Measurements from ENCODE around the gene MTFP1. TPM values are rescaled to one million over a fixed set of nuclear protein-coding genes. Genes with fewer than 3 reads are reported as not detected.
A peak's percentile ranks its signal among the peaks of the same experiment; 100 is the strongest.

Gene MTFP1
- total and polyA plus RNA-seq, 2 experiments from 2014 or later = 54.6 to 64.1 TPM

- Histone ChIP-seq H3K27ac (ENCODE audit: low read depth) (no peak overlapping the region), H3F3A (replicated peaks; ENCODE audit: low read depth) (no peaks in the 10 kb centered on the region), H3K79me2 (replicated peaks; ENCODE audit: insufficient read depth) (no peaks in the 10 kb centered on the region), H4K20me1 (replicated peaks; ENCODE audit: insufficient read depth) (no peaks in the 10 kb centered on the region), H3K27me3 (ENCODE audit: insufficient read depth) (no peaks in the 10 kb centered on the region), H3K9me2 (ENCODE audit: insufficient read depth) (no peaks in the 10 kb centered on the region), H2AFZ (no peak overlapping the region), H3K36me3 (ENCODE audit: insufficient read depth) (no peaks in the 10 kb centered on the region), H3K4me2 (no peak overlapping the region), H3K4me3 (no peak overlapping the region), H3K4me1 (ENCODE audit: insufficient read depth) (no peaks in the 10 kb centered on the region)
- Mint-ChIP-seq H3K4me1 (peaks cover 3% of the 10 kb centered on the region; the same call in 1 of the 3 replicates), H3K9me3 (no peaks in the 10 kb centered on the region; the same call in 2 of the 3 replicates), H3K27ac (no peak overlapping the region), H3K4me3 (no peak overlapping the region), H3K36me3 (ENCODE audit: low read depth) (no peaks in the 10 kb centered on the region), H3K27me3 (ENCODE audit: insufficient read depth, low read depth, poor library complexity) (peaks cover 7% of the 10 kb centered on the region)
- DNase-seq (ENCODE audit: low spot score) (peak; percentile 50), ATAC-seq (peak; percentile 76)
- TF ChIP-seq ZNF331 (CRISPR knock-in tag; IDR thresholded peaks at IDR 0.05; ENCODE audit: low read depth) (no peak), JUNB (IDR thresholded peaks at IDR 0.05; ENCODE audit: unreplicated experiment) (no peak), REST (IDR thresholded peaks at IDR 0.05; ENCODE audit: unreplicated experiment) (peak; percentile 83)
These were observed 33.8 kb downstream of the MTFP1 start for GRCh38 chr22:30459181-30460052.

GRCh38 chr22:30460147-30460546, 34.6 kb downstream of the MTFP1 start:
- no peaks in the 10 kb centered on the region; the same call in 2 of the 3 replicates for H3K9me3 Mint-ChIP-seq
- Histone ChIP-seq H3K9me2 (ENCODE audit: insufficient read depth) (no peaks in the 10 kb centered on the region), H3K4me2 (no peak overlapping the region), H3K27ac (ENCODE audit: low read depth) (no peak overlapping the region), H2AFZ (no peak overlapping the region), H3K4me1 (ENCODE audit: insufficient read depth) (no peaks in the 10 kb centered on the region), H3K4me3 (no peak overlapping the region), H3K36me3 (ENCODE audit: insufficient read depth) (no peaks in the 10 kb centered on the region), H3K79me2 (replicated peaks; ENCODE audit: insufficient read depth) (no peaks in the 10 kb centered on the region), H3F3A (replicated peaks; ENCODE audit: low read depth) (no peaks in the 10 kb centered on the region), H4K20me1 (replicated peaks; ENCODE audit: insufficient read depth) (no peaks in the 10 kb centered on the region), H3K27me3 (ENCODE audit: insufficient read depth) (no peaks in the 10 kb centered on the region)
- peaks cover 3% of the 10 kb centered on the region; the same call in 1 of the 3 replicates for H3K4me1 Mint-ChIP-seq
- no peaks in the 10 kb centered on the region for H3K36me3 Mint-ChIP-seq (ENCODE audit: low read depth)
- no peak overlapping the region for H3K4me3 Mint-ChIP-seq
- DNase-seq (ENCODE audit: low spot score) = no peak
- H3K27ac Mint-ChIP-seq = no peak overlapping the region
- H3K27me3 Mint-ChIP-seq (ENCODE audit: insufficient read depth, low read depth, poor library complexity) = peaks cover 7% of the 10 kb centered on the region
- ATAC-seq = no peak
- TF ChIP-seq CREB1 (CRISPR knock-in tag; IDR thresholded peaks at IDR 0.05; ENCODE audit: low read depth) (no peak), JUNB (IDR thresholded peaks at IDR 0.05; ENCODE audit: unreplicated experiment) (no peak), EZH2 (IDR thresholded peaks at IDR 0.05; ENCODE audit: low read depth, unreplicated experiment) (no peak), ZNF114 (CRISPR knock-in tag; IDR thresholded peaks at IDR 0.05) (no peak), ETS1 (IDR thresholded peaks at IDR 0.05) (no peak), ZNF462 (CRISPR knock-in tag; IDR thresholded peaks at IDR 0.05) (no peak)

All from GM23338 (cell line).